Neural cell (in vitro differentiated cells): ENCODE results near the gene NRP1. TPM values are rescaled to one million over a fixed set of nuclear protein-coding genes. Genes with fewer than 3 reads are reported as not detected.

Experiments
- H2AFZ ChIP-seq: fragments of 200-600, 300-800 bp; sonication (generic), shearing (Covaris generic); 2 replicates; pipeline ENCODE4 v1.6.0; 2014; ENCODE audit warnings: low read depth, mild to moderate bottlenecking, antibody characterized with exemption, low read length, moderate library complexity
- H3F3A ChIP-seq: fragments of 200-600 bp; shearing (Covaris generic); 2 replicates; pipeline ENCODE4 v1.6.1; 2016; ENCODE audit warnings: mild to moderate bottlenecking, moderate library complexity, mixed read lengths, antibody characterized with exemption, low read length; ENCODE audit not compliant: insufficient read depth, poor library complexity, severe bottlenecking
- H3K27ac ChIP-seq: fragments of 200-600, 300-800 bp; sonication (generic), shearing (Covaris generic); 2 replicates; pipeline ENCODE4 v1.5.1; 2014; ENCODE audit warnings: mild to moderate bottlenecking, low read length, moderate library complexity
- H3K27me3 ChIP-seq: fragments of 300-800, 200-600 bp; sonication (generic), shearing (Covaris generic); 2 replicates; pipeline ENCODE4 v1.6.0; 2014; ENCODE audit warnings: mild to moderate bottlenecking, low read depth, low read length, moderate library complexity; ENCODE audit not compliant: insufficient read depth
- H3K36me3 ChIP-seq: fragments of 300-800, 200-600 bp; sonication (generic), shearing (Covaris generic); 2 replicates; pipeline ENCODE4 v1.5.1; 2014; ENCODE audit warnings: mild to moderate bottlenecking, antibody characterized with exemption, low read length, moderate library complexity; ENCODE audit not compliant: insufficient read depth
- H3K4me2 ChIP-seq: fragments of 300-800, 200-600 bp; sonication (generic), shearing (Covaris generic); 2 replicates; pipeline ENCODE4 v1.6.0; 2014; ENCODE audit warnings: mild to moderate bottlenecking, low read length
- H3K4me3 ChIP-seq: fragments of 300-800, 200-600 bp; sonication (generic), shearing (Covaris generic); 2 replicates; pipeline ENCODE4 v1.5.1; 2014; ENCODE audit warnings: mild to moderate bottlenecking, low read length, moderate library complexity
- H3K79me2 ChIP-seq: fragments of 200-600 bp; shearing (Covaris generic); replicated peaks from 2 replicates; pipeline ENCODE4 v1.6.0; 2014; ENCODE audit warnings: mild to moderate bottlenecking, low read length, moderate library complexity; ENCODE audit not compliant: insufficient read depth
- H3K9ac ChIP-seq: fragments of 300-800, 200-600 bp; sonication (generic), shearing (Covaris generic); 2 replicates; pipeline ENCODE4 v1.6.1; 2016; ENCODE audit warnings: mild to moderate bottlenecking, low read length, mixed read lengths
- H3K9me2 ChIP-seq: fragments of 200-600 bp; shearing (Covaris generic); 2 replicates; pipeline ENCODE4 v1.6.1; 2016; ENCODE audit warnings: mild to moderate bottlenecking, low read length, mixed read lengths; ENCODE audit not compliant: insufficient read depth
- H3K9me3 ChIP-seq: fragments of 200-600, 300-800 bp; sonication (generic), shearing (Covaris generic); 2 replicates; pipeline ENCODE4 v1.6.1; 2016; ENCODE audit warnings: mild to moderate bottlenecking, mixed run types, low read length, moderate library complexity, mixed read lengths
- H4K20me1 ChIP-seq: fragments of 200-600 bp; shearing (Covaris generic); 2 replicates; pipeline ENCODE4 v1.6.1; 2016; ENCODE audit warnings: mild to moderate bottlenecking, mixed run types; ENCODE audit not compliant: insufficient read depth
- CTCF ChIP-seq: fragments of 450-650 bp; IDR thresholded peaks from 2 replicates; pipeline ENCODE4 v1.5.1; 2014; ENCODE audit warnings: antibody characterized with exemption, mild to moderate bottlenecking, moderate library complexity; ENCODE audit not compliant: poor library complexity, severe bottlenecking
- EP300 ChIP-seq: fragments of 450-650 bp; conservative IDR thresholded peaks from 2 replicates; pipeline ENCODE4 v1.6.1; 2014; ENCODE audit warnings: antibody characterized with exemption, mild to moderate bottlenecking, moderate library complexity; ENCODE audit not compliant: poor library complexity, severe bottlenecking
- EZH2 ChIP-seq: fragments of 200-600, 300-800 bp; shearing (Covaris generic), sonication (generic); IDR thresholded peaks from 2 replicates; pipeline ENCODE4 v1.6.1; 2014; ENCODE audit warnings: antibody characterized with exemption, low read length, borderline replicate concordance, mild to moderate bottlenecking; ENCODE audit not compliant: insufficient read depth, poor library complexity, severe bottlenecking
- MXI1 ChIP-seq: fragments of 450-650 bp; conservative IDR thresholded peaks from 2 replicates; pipeline ENCODE4 v1.6.1; 2014; ENCODE audit warnings: antibody characterized with exemption, mild to moderate bottlenecking; ENCODE audit not compliant: poor library complexity, severe bottlenecking
- POLR2AphosphoS5 ChIP-seq: IDR thresholded peaks from 2 replicates; pipeline ENCODE4 v1.6.1; 2012
- RAD21 ChIP-seq: fragments of 450-650 bp; conservative IDR thresholded peaks from 2 replicates; pipeline ENCODE4 v1.6.1; 2014; ENCODE audit warnings: antibody characterized with exemption, mild to moderate bottlenecking, moderate library complexity
- SMC3 ChIP-seq: fragments of 450-650 bp; conservative IDR thresholded peaks from 2 replicates; pipeline ENCODE4 v1.6.1; 2014; ENCODE audit warnings: antibody characterized with exemption, mild to moderate bottlenecking, moderate library complexity; ENCODE audit not compliant: poor library complexity
- TAF1 ChIP-seq: IDR thresholded peaks from 2 replicates; pipeline ENCODE4 v1.6.1; 2012; ENCODE audit warnings: low read depth
- polyA plus RNA-seq: library from polyadenylated mRNA; depleted of rRNA; stranded (reverse); fragments of >200 nt; gene quantifications from 2 replicates; pipeline ENCODE4 v1.2.3, GENCODE V29; 2014
- TF ChIP-seq, protein P1 (sequence below): IDR thresholded peaks from 2 replicates; pipeline ENCODE4 v1.6.1; 2012; ENCODE audit warnings: borderline replicate concordance

The NRP1 gene
- polyA plus RNA-seq, 1 donor from 2014 or later: 23.2 TPM

DNA sequence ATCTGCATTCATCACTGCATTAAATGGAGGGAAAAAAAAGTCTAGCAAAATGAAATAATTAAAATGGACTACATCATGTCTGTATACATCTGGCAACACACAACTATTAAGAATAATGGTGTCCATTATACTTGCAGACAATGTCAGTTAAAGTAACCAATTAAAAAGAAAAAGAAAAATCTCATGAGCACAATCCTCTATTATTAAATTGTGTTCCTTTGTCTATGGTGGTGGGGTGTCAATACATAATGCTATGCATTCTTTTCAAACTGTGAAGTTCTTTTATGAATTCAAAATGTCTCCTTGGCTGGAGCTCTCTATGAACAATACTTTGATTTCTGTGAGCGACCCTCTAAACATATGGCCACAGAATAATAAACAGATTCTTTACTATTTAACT is 63.5 kb downstream of the NRP1 start:
- Histone ChIP-seq H3K9me3 (no peaks in the 10 kb centered on the region), H3K27ac (no peak overlapping the region), H3K27me3 (no peaks in the 10 kb centered on the region), H3K36me3 (no peaks in the 10 kb centered on the region), H3F3A (no peaks in the 10 kb centered on the region), H4K20me1 (no peaks in the 10 kb centered on the region), H3K4me2 (no peak overlapping the region), H2AFZ (no peak overlapping the region), H3K4me3 (no peak overlapping the region), H3K79me2 (no peaks in the 10 kb centered on the region), H3K9ac (no peak overlapping the region), H3K9me2 (no peaks in the 10 kb centered on the region)
- no peak for TF ChIP-seq EZH2
- TF ChIP-seq, protein P1, sequence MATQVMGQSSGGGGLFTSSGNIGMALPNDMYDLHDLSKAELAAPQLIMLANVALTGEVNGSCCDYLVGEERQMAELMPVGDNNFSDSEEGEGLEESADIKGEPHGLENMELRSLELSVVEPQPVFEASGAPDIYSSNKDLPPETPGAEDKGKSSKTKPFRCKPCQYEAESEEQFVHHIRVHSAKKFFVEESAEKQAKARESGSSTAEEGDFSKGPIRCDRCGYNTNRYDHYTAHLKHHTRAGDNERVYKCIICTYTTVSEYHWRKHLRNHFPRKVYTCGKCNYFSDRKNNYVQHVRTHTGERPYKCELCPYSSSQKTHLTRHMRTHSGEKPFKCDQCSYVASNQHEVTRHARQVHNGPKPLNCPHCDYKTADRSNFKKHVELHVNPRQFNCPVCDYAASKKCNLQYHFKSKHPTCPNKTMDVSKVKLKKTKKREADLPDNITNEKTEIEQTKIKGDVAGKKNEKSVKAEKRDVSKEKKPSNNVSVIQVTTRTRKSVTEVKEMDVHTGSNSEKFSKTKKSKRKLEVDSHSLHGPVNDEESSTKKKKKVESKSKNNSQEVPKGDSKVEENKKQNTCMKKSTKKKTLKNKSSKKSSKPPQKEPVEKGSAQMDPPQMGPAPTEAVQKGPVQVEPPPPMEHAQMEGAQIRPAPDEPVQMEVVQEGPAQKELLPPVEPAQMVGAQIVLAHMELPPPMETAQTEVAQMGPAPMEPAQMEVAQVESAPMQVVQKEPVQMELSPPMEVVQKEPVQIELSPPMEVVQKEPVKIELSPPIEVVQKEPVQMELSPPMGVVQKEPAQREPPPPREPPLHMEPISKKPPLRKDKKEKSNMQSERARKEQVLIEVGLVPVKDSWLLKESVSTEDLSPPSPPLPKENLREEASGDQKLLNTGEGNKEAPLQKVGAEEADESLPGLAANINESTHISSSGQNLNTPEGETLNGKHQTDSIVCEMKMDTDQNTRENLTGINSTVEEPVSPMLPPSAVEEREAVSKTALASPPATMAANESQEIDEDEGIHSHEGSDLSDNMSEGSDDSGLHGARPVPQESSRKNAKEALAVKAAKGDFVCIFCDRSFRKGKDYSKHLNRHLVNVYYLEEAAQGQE: no peak
- no peak for TF ChIP-seq SMC3
- TF ChIP-seq MXI1: no peak
- TF ChIP-seq CTCF: no peak
- no peak for TF ChIP-seq TAF1
- TF ChIP-seq EP300: no peak
- TF ChIP-seq RAD21: no peak
- no peak for TF ChIP-seq POLR2AphosphoS5

DNA sequence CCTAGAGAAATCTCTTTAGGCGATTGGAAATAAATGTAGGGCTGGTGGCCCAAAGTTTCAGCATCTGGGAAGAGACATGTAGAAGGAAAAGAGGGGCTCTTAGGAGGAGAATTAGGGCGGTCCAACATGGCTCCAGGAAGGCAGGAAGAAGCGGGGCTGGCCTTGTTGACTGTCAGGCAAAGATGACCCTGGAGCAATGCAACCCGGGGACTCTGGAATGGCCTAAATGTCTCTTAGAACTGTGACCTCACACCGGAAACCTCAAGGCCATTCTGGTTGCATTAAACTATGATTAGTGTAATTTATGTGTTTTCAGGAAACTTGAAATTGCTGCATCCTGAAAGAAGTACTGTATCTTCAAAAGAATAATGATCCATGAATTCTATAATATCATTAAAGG is 66.8 kb downstream of the NRP1 start:
- Histone ChIP-seq H3K9ac (no peak overlapping the region), H3K9me2 (no peaks in the 10 kb centered on the region), H3K9me3 (no peaks in the 10 kb centered on the region), H2AFZ (no peak overlapping the region), H3F3A (no peaks in the 10 kb centered on the region), H3K4me3 (no peak overlapping the region), H3K27me3 (no peaks in the 10 kb centered on the region), H3K27ac (no peak overlapping the region), H4K20me1 (no peaks in the 10 kb centered on the region), H3K79me2 (no peaks in the 10 kb centered on the region), H3K36me3 (no peaks in the 10 kb centered on the region), H3K4me2 (no peak overlapping the region)
- TF ChIP-seq TAF1 (no peak), MXI1 (no peak), SMC3 (no peak), RAD21 (no peak), CTCF (no peak), POLR2AphosphoS5 (no peak), EZH2 (no peak), EP300 (no peak)
- TF ChIP-seq, protein P1: no peak
